Natural killer cell (primary cell): ENCODE data around the gene CNPY4. TPM values are rescaled to one million over a fixed set of nuclear protein-coding genes. Genes with fewer than 3 reads are reported as not detected.

ENCODE experiments used
- ATAC-seq, 3 donors: fragments of 150-1000 bp in 2 of 3; fragments of 200-7000 bp in 1 of 3; cut with Tn5 transposase; 1 replicate in 1 of 3; 2 replicates in 2 of 3; pipeline ENCODE4 v1.10.0; 2021; ENCODE audit warnings: mild to moderate bottlenecking in 2 of 3, moderate library complexity in 2 of 3
- DNase-seq, 2 donors: peaks; one replicate each; pipeline versions ENCODE4 v3.0.0 to v3.0.0-alpha.2; 2013 to 2021; ENCODE audit warnings: mixed read lengths in 1 of 2
- H3K27ac ChIP-seq: one replicate; pipeline ENCODE4 v1.5.1; 2013; ENCODE audit warnings: mild to moderate bottlenecking, low read length
- H3K27me3 ChIP-seq: one replicate; pipeline ENCODE4 v1.6.1; 2013; ENCODE audit warnings: low read length; ENCODE audit not compliant: control insufficient read depth, insufficient read depth
- H3K36me3 ChIP-seq: one replicate; pipeline ENCODE4 v1.6.1; 2013; ENCODE audit warnings: low read length; ENCODE audit not compliant: control insufficient read depth, insufficient read depth
- H3K4me1 ChIP-seq: one replicate; pipeline ENCODE4 v1.6.1; 2013; ENCODE audit warnings: low read length; ENCODE audit not compliant: control insufficient read depth, insufficient read depth
- H3K4me3 ChIP-seq: one replicate; pipeline ENCODE4 v1.5.1; 2013; ENCODE audit warnings: low read length
- H3K9me3 ChIP-seq: one replicate; pipeline ENCODE4 v1.6.1; 2013; ENCODE audit warnings: low read length; ENCODE audit not compliant: control insufficient read depth, insufficient read depth
- H3K27ac Mint-ChIP-seq, 2 donors: one replicate each; pipeline ENCODE4 v1.8.0; 2022; ENCODE audit warnings: mild to moderate bottlenecking in 2 of 2, mixed read lengths in 2 of 2, moderate library complexity in 1 of 2
- H3K27me3 Mint-ChIP-seq, 2 donors: one replicate each; pipeline ENCODE4 v1.8.0; 2022; ENCODE audit warnings: low read depth in 2 of 2, mixed read lengths in 2 of 2
- H3K36me3 Mint-ChIP-seq: one replicate; pipeline ENCODE4 v1.8.0; 2022; ENCODE audit warnings: mixed read lengths
- H3K4me1 Mint-ChIP-seq, 2 donors: one replicate each; pipeline ENCODE4 v1.8.0; 2022; ENCODE audit warnings: mixed read lengths in 2 of 2
- H3K4me3 Mint-ChIP-seq: one replicate; pipeline ENCODE4 v1.8.0; 2022; ENCODE audit warnings: mild to moderate bottlenecking, moderate library complexity, mixed read lengths
- H3K9me3 Mint-ChIP-seq, 2 donors: one replicate each; pipeline ENCODE4 v1.8.0; 2022; ENCODE audit warnings: mixed read lengths in 2 of 2
- whole genome bisulfite sequencing: methylation state at CpG from one replicate; pipeline ENCODE4 v1.1.7; 2013; ENCODE audit warnings: missing lambda C conversion rate; ENCODE audit not compliant: insufficient coverage; 5-methylcytosine and 5-hydroxymethylcytosine counted together
- intact Hi-C: fragments of 100-400 bp; cut with micrococcal nuclease; formaldehyde crosslinking; loops from one replicate; pipeline ENCODE4 v1.14.2; 2022
- total RNA-seq, 4 donors: library from RNA; stranded (reverse); fragments of 120-200 nt in 1 of 4; gene quantifications; one replicate each; pipeline versions ENCODE4 v1.2.3 to v1.2.4, GENCODE V29; 2013 to 2022
- TF ChIP-seq, protein P1 (sequence below): fragments of 200-600 bp; IDR thresholded peaks from one replicate; pipeline ENCODE4 v1.8.0; 2022; ENCODE audit warnings: antibody characterized with exemption

The CNPY4 gene
- total RNA-seq, 3 donors from 2014 or later (not counting 1 experiment from before 2014, with no cell fraction given): 19.1 to 25.8 (median 23.9) TPM

DNA sequence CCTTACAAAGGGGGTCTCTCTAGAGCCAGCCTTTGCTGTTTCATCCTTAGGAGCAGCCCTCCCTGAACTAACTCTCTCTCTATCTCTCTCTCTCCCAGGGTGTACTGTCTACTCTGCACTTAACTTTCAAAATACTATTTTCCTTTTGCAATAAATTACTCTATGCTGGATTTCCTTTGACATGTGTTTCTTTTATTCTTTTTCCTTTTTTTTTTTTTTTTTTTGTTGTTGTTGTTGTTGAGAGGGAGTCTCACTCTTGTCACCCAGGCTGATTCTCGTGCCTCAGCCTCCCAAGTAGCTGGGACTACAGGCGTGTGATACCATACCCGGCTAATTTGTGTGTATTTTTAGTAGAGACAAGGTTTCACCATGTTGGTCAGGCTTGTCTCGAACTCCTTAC is 36.5 kb upstream of the CNPY4 start:
- H3K27me3 ChIP-seq: no peaks in the 10 kb centered on the region
- DNase-seq: no peak
- H3K36me3 Mint-ChIP-seq: no peaks in the 10 kb centered on the region
- TF ChIP-seq, protein P1, sequence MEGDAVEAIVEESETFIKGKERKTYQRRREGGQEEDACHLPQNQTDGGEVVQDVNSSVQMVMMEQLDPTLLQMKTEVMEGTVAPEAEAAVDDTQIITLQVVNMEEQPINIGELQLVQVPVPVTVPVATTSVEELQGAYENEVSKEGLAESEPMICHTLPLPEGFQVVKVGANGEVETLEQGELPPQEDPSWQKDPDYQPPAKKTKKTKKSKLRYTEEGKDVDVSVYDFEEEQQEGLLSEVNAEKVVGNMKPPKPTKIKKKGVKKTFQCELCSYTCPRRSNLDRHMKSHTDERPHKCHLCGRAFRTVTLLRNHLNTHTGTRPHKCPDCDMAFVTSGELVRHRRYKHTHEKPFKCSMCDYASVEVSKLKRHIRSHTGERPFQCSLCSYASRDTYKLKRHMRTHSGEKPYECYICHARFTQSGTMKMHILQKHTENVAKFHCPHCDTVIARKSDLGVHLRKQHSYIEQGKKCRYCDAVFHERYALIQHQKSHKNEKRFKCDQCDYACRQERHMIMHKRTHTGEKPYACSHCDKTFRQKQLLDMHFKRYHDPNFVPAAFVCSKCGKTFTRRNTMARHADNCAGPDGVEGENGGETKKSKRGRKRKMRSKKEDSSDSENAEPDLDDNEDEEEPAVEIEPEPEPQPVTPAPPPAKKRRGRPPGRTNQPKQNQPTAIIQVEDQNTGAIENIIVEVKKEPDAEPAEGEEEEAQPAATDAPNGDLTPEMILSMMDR: no peak
- H3K4me1 Mint-ChIP-seq: peaks cover 20 to 34% of the 10 kb centered on the region in 2 donors
- no peaks in the 10 kb centered on the region for H3K9me3 ChIP-seq
- H3K4me3 ChIP-seq: no peak overlapping the region
- peak overlapping the region; percentile 90 for H3K27ac ChIP-seq
- H3K4me1 ChIP-seq: peaks cover 26% of the 10 kb centered on the region
- peak overlapping the region; percentile 77 to 83 for H3K27ac Mint-ChIP-seq
- 82% methylated on average over 3 of the region's 4 CpGs for WGBS
- peak in 1 of 3 donors; percentile 4 for ATAC-seq
- H3K4me3 Mint-ChIP-seq: peak overlapping the region; percentile 90
- peaks cover 2% of the 10 kb centered on the region for H3K36me3 ChIP-seq
- intact Hi-C loops: loop anchor here (1.0 to 5.0 kb wide), 3 partner anchors 17 to 36 kb away; partner anchors contain the start of genes CNPY4, TAF6 and ZSCAN21
- H3K9me3 Mint-ChIP-seq: no peaks in the 10 kb centered on the region
- no peaks in the 10 kb centered on the region for H3K27me3 Mint-ChIP-seq

- no peaks in the 10 kb centered on the region for H3K9me3 Mint-ChIP-seq
- no peak overlapping the region for H3K4me3 ChIP-seq
- H3K27ac Mint-ChIP-seq: no peak overlapping the region
- peaks cover 24 to 40% of the 10 kb centered on the region in 2 donors for H3K4me1 Mint-ChIP-seq
- TF ChIP-seq, protein P1: no peak
- no peak for DNase-seq
- H3K27me3 ChIP-seq: no peaks in the 10 kb centered on the region
- H3K27me3 Mint-ChIP-seq: no peaks in the 10 kb centered on the region
- H3K27ac ChIP-seq: no peak overlapping the region
- no peaks in the 10 kb centered on the region for H3K36me3 ChIP-seq
- intact Hi-C loops: no loop called here
- no peaks in the 10 kb centered on the region for H3K9me3 ChIP-seq
- WGBS: 86% methylated on average over 3 of the region's 3 CpGs
- H3K36me3 Mint-ChIP-seq: no peaks in the 10 kb centered on the region
- no peak overlapping the region for H3K4me3 Mint-ChIP-seq
- ATAC-seq: no peak
- peaks cover 32% of the 10 kb centered on the region for H3K4me1 ChIP-seq
Measured at GRCh38 chr7:100085515-100085914, 33.9 kb upstream of the CNPY4 start.

GRCh38 chr7:100087055-100087750 is 32.2 kb upstream of the CNPY4 start:
- ATAC-seq (no peak), DNase-seq (no peak)
- peak overlapping the region; percentile 70 for H3K4me3 Mint-ChIP-seq
- H3K36me3 Mint-ChIP-seq: peaks cover 5% of the 10 kb centered on the region
- intact Hi-C loops: no loop called here
- no peaks in the 10 kb centered on the region for H3K9me3 Mint-ChIP-seq
- no peaks in the 10 kb centered on the region for H3K27me3 Mint-ChIP-seq
- peaks cover 14% of the 10 kb centered on the region for H3K36me3 ChIP-seq
- peaks cover 21% of the 10 kb centered on the region for H3K4me1 ChIP-seq
- TF ChIP-seq, protein P1: no peak
- H3K9me3 ChIP-seq: no peaks in the 10 kb centered on the region
- H3K27ac Mint-ChIP-seq: peak overlapping the region; percentile 79 to 88
- 99% methylated on average over 10 of the region's 10 CpGs for WGBS
- peaks cover 17 to 29% of the 10 kb centered on the region in 2 donors for H3K4me1 Mint-ChIP-seq
- H3K27ac ChIP-seq: no peak overlapping the region
- H3K4me3 ChIP-seq: no peak overlapping the region
- H3K27me3 ChIP-seq: no peaks in the 10 kb centered on the region
